H1 (cell line): Measurements from ENCODE around the gene TRIM56. TPM values are rescaled to one million over a fixed set of nuclear protein-coding genes. Genes with fewer than 3 reads are reported as not detected.
A peak's percentile ranks its signal among the peaks of the same experiment; 100 is the strongest.

Experiments used
- CTCF ChIA-PET: fragments of 300-600 bp; sonication (Branson Sonifier 250); formaldehyde crosslinking; loops from one replicate; lab custom pipeline; 2021; ENCODE audit not compliant: partially characterized antibody; lab: Charles Lee
- POLR2A ChIA-PET: fragments of 300-600 bp; sonication (Branson Sonifier 250); formaldehyde crosslinking; loops from one replicate; lab custom pipeline; 2021; ENCODE audit warnings: inconsistent platforms; ENCODE audit not compliant: partially characterized antibody; lab: Charles Lee
- DNase-seq, 2 experiments: peaks; one replicate each; pipeline versions ENCODE4 v3.0.0 to v3.0.0-alpha.2; 2010 to 2022; ENCODE audit warnings: low spot score in 2 of 2, low read depth in 1 of 2, mixed read lengths in 1 of 2
- FAIRE-seq: peaks from 2 replicates; lab custom pipeline; 2011; peaks lifted over from hg19 to GRCh38; lab: Jason Lieb, UNC
- H2AFZ ChIP-seq: 2 replicates; pipeline ENCODE4 v1.8.1; 2012; ENCODE audit warnings: low read length, inconsistent platforms
- H2AK5ac ChIP-seq: 2 replicates; pipeline ENCODE4 v1.6.1; 2013; ENCODE audit warnings: low read depth, low read length
- H2BK120ac ChIP-seq: replicated peaks from 2 replicates; pipeline ENCODE3; 2013; ENCODE audit warnings: low read depth, low read length, inconsistent platforms
- H2BK12ac ChIP-seq: 2 replicates; pipeline ENCODE4 v1.6.1; 2013; ENCODE audit warnings: low read depth, low read length
- H2BK15ac ChIP-seq: 2 replicates; pipeline ENCODE4 v1.6.1; 2013; ENCODE audit warnings: low read length
- H2BK20ac ChIP-seq: 2 replicates; pipeline ENCODE4 v1.6.1; 2013; ENCODE audit warnings: low read length
- H2BK5ac ChIP-seq: 2 replicates; pipeline ENCODE4 v1.6.1; 2013; ENCODE audit warnings: low read depth, low read length
- H3K14ac ChIP-seq: 2 replicates; pipeline ENCODE4 v1.6.1; 2013; ENCODE audit warnings: inconsistent platforms; ENCODE audit not compliant: insufficient read length
- H3K18ac ChIP-seq: 2 replicates; pipeline ENCODE4 v1.6.1; 2013; ENCODE audit warnings: low read length; ENCODE audit errors: extremely low read depth
- H3K23ac ChIP-seq: 2 replicates; pipeline ENCODE4 v1.6.1; 2013; ENCODE audit warnings: inconsistent platforms; ENCODE audit not compliant: insufficient read length
- H3K23me2 ChIP-seq: 2 replicates; pipeline ENCODE4 v1.6.1; 2013; ENCODE audit warnings: low read depth, low read length
- H3K27ac ChIP-seq: 2 replicates; pipeline ENCODE4 v1.6.1; 2011; ENCODE audit warnings: low read depth, low read length, inconsistent platforms
- H3K27me3 ChIP-seq, 4 experiments: replicated peaks in 1 of 4; 1 replicate in 1 of 4; 2 replicates in 3 of 4; pipeline versions ENCODE4 v1.6.1 to v1.8.1; 2011 to 2013; ENCODE audit warnings: low read length in 3 of 4, mild to moderate bottlenecking in 3 of 4, inconsistent platforms in 2 of 4, mixed read lengths in 2 of 4, moderate library complexity in 1 of 4; ENCODE audit not compliant: control insufficient read depth in 3 of 4, insufficient read depth in 3 of 4; ENCODE audit errors: extremely low read depth in 1 of 4
- H3K36me3 ChIP-seq, 4 experiments: 2 replicates each; pipeline versions ENCODE4 v1.6.1 to v1.8.1; 2011 to 2013; ENCODE audit warnings: mild to moderate bottlenecking in 4 of 4, low read length in 3 of 4, moderate library complexity in 2 of 4, control low read depth in 1 of 4, inconsistent platforms in 1 of 4; ENCODE audit not compliant: insufficient read depth in 4 of 4, control insufficient read depth in 2 of 4
- H3K4ac ChIP-seq: replicated peaks from 2 replicates; pipeline ENCODE3; 2013; ENCODE audit warnings: low read length, low read depth, mixed read lengths, inconsistent platforms; ENCODE audit not compliant: insufficient read length
- H3K4me1 ChIP-seq, 4 experiments: replicated peaks in 1 of 4; 1 replicate in 1 of 4; 2 replicates in 3 of 4; pipeline versions ENCODE4 v1.6.1 to v1.8.1; 2011 to 2013; ENCODE audit warnings: low read length in 3 of 4, inconsistent platforms in 2 of 4, mixed read lengths in 1 of 4; ENCODE audit not compliant: insufficient read depth in 4 of 4, control insufficient read depth in 3 of 4
- H3K4me2 ChIP-seq, 2 experiments: 2 replicates each; pipeline versions ENCODE4 v1.6.1 to v1.8.1; 2011 to 2013; ENCODE audit warnings: low read depth in 2 of 2, low read length in 2 of 2, control low read depth in 1 of 2, inconsistent platforms in 1 of 2, mild to moderate bottlenecking in 1 of 2; ENCODE audit not compliant: insufficient read depth in 1 of 2
- H3K4me3 ChIP-seq, 4 experiments: fragments of 200-600, 300-600 bp in 1 of 4; sonication (generic), shearing (Covaris generic), sonication (Bioruptor Twin) in 1 of 4; 2 replicates each; pipeline versions ENCODE4 v1.5.1 to v1.8.1; 2011 to 2016; ENCODE audit warnings: low read length in 4 of 4, low read depth in 3 of 4, control low read depth in 2 of 4, inconsistent platforms in 2 of 4, mild to moderate bottlenecking in 2 of 4, mixed read lengths in 1 of 4, moderate library complexity in 1 of 4; ENCODE audit not compliant: insufficient read depth in 2 of 4; ENCODE audit errors: extremely low read depth in 1 of 4
- H3K56ac ChIP-seq: replicated peaks from 2 replicates; pipeline ENCODE3; 2013; ENCODE audit warnings: low read depth, mild to moderate bottlenecking, mixed read lengths, low read length, inconsistent platforms; ENCODE audit not compliant: insufficient read length
- H3K79me1 ChIP-seq: 2 replicates; pipeline ENCODE4 v1.6.1; 2013; ENCODE audit warnings: low read depth, low read length, control low read depth
- H3K79me2 ChIP-seq, 2 experiments: 2 replicates each; pipeline versions ENCODE4 v1.6.1 to v1.8.1; 2012 to 2013; ENCODE audit warnings: low read length in 2 of 2, mild to moderate bottlenecking in 2 of 2, inconsistent platforms in 1 of 2; ENCODE audit not compliant: insufficient read depth in 2 of 2, control insufficient read depth in 1 of 2
- H3K9ac ChIP-seq, 4 experiments: replicated peaks in 1 of 4; 1 replicate in 1 of 4; 2 replicates in 3 of 4; pipeline versions ENCODE4 v1.6.1 to v1.8.1; 2011 to 2013; ENCODE audit warnings: low read depth in 3 of 4, low read length in 3 of 4, control low read depth in 2 of 4, mild to moderate bottlenecking in 2 of 4, moderate library complexity in 2 of 4, inconsistent platforms in 1 of 4; ENCODE audit errors: extremely low read depth in 1 of 4
- H3K9me3 ChIP-seq, 2 experiments: 2 replicates each; pipeline versions ENCODE4 v1.6.1 to v1.8.1; 2012 to 2013; ENCODE audit warnings: mild to moderate bottlenecking in 2 of 2, moderate library complexity in 2 of 2, control low read depth in 1 of 2, inconsistent platforms in 1 of 2, low read depth in 1 of 2, low read length in 1 of 2, mixed read lengths in 1 of 2; ENCODE audit not compliant: insufficient read depth in 2 of 2
- H4K20me1 ChIP-seq, 2 experiments: replicated peaks in 1 of 2; 2 replicates each; pipeline versions ENCODE3 to v1.8.1; 2011 to 2013; ENCODE audit warnings: inconsistent platforms in 2 of 2, low read length in 2 of 2, mild to moderate bottlenecking in 1 of 2; ENCODE audit not compliant: insufficient read depth in 2 of 2, control insufficient read depth in 1 of 2
- H4K5ac ChIP-seq: 2 replicates; pipeline ENCODE4 v1.6.1; 2013; ENCODE audit warnings: low read length, low read depth, mixed read lengths, inconsistent platforms; ENCODE audit not compliant: insufficient read length
- H4K8ac ChIP-seq: 2 replicates; pipeline ENCODE4 v1.8.0; 2013; ENCODE audit warnings: mild to moderate bottlenecking, moderate library complexity, low read length, inconsistent platforms; ENCODE audit not compliant: insufficient read depth; ENCODE audit errors: extremely low read depth
- H4K91ac ChIP-seq: replicated peaks from 2 replicates; pipeline ENCODE3; 2013; ENCODE audit warnings: low read length, mixed read lengths, inconsistent platforms; ENCODE audit not compliant: insufficient read length
- CBX5 ChIP-seq: fragments of 300-800, 300-1000 bp; sonication (generic); IDR thresholded peaks from 2 replicates; pipeline ENCODE4 v1.7.1; 2016; ENCODE audit warnings: antibody characterized with exemption, low read length, low read depth
- CTBP2 ChIP-seq: IDR thresholded peaks from 2 replicates; pipeline ENCODE4 v1.7.0; 2011; ENCODE audit warnings: borderline replicate concordance, mild to moderate bottlenecking, moderate library complexity, mixed read lengths, low read length; ENCODE audit not compliant: insufficient read depth, insufficient read length
- EGR1 ChIP-seq: IDR thresholded peaks from 2 replicates; pipeline ENCODE4 v1.6.1; 2011; ENCODE audit warnings: low read depth, low read length, borderline replicate concordance
- HDAC2 ChIP-seq, 2 experiments: fragments of 300-600 bp in 1 of 2; sonication (generic) in 1 of 2; IDR thresholded peaks; 2 replicates each; pipeline ENCODE4 v1.6.1; 2011 to 2012; ENCODE audit warnings: low read depth in 2 of 2, low read length in 2 of 2, mild to moderate bottlenecking in 2 of 2, moderate library complexity in 2 of 2, borderline replicate concordance in 1 of 2, inconsistent platforms in 1 of 2
- KDM5A ChIP-seq: fragments of 200-600 bp; IDR thresholded peaks from 2 replicates; pipeline ENCODE4 v1.7.1; 2012; ENCODE audit warnings: mild to moderate bottlenecking, low read length, inconsistent platforms, mixed read lengths
- NANOG ChIP-seq: IDR thresholded peaks from 2 replicates; pipeline ENCODE4 v1.6.1; 2011; ENCODE audit warnings: low read length, low read depth, mild to moderate bottlenecking, inconsistent platforms; ENCODE audit not compliant: insufficient read depth, poor library complexity, severe bottlenecking
- POU5F1 ChIP-seq: IDR thresholded peaks from 2 replicates; pipeline ENCODE4 v1.6.1; 2011; ENCODE audit warnings: low read depth, mild to moderate bottlenecking, low read length, moderate library complexity
- TBP ChIP-seq: IDR thresholded peaks from 2 replicates; pipeline ENCODE4 v1.6.1; 2011; ENCODE audit warnings: low read depth, low read length, improper control_type of control experiment
- TCF12 ChIP-seq: IDR thresholded peaks from 2 replicates; pipeline ENCODE4 v1.6.1; 2011; ENCODE audit warnings: low read depth, mild to moderate bottlenecking, low read length
- WGBS, 2 experiments: shearing (Covaris generic) in 1 of 2; methylation state at CpG; one replicate each; pipeline versions ENCODE4 v1.1.6 to v1.1.7; 2013 to 2015; ENCODE audit warnings: low lambda C conversion rate in 2 of 2, mixed read lengths in 2 of 2, inconsistent platforms in 1 of 2, low coverage in 1 of 2, missing lambda C conversion rate in 1 of 2; ENCODE audit not compliant: insufficient replicate concordance in 2 of 2, insufficient coverage in 1 of 2, insufficient read length in 1 of 2; ENCODE audit errors: extremely low coverage in 1 of 2, missing lambda C conversion rate in 1 of 2; 5-methylcytosine and 5-hydroxymethylcytosine counted together
- polyA plus RNA-seq, 7 experiments: library from polyadenylated mRNA; depleted of rRNA in 3 of 7; stranded (reverse) in 5 of 7; unstranded in 2 of 7; fragments of >200 nt in 5 of 7; fragments of 200-250 nt in 2 of 7; gene quantifications; 1 replicate in 5 of 7; 2 replicates in 1 of 7; 4 replicates in 1 of 7; pipeline versions ENCODE4 v1.2.1 to v1.2.3, GENCODE V29; 2011 to 2013; ENCODE audit warnings: missing spikeins in 2 of 7, mixed read lengths in 2 of 7
- total RNA-seq: library from RNA; stranded (reverse); fragmentation: NEBNext Ultra II Directional; extraction: Animal tissue kit (Norgen Biotek cat#: 25700); gene quantifications from 2 replicates; pipeline ENCODE4 v1.2.1, GENCODE V29; 2021

Gene TRIM56
- total and polyA plus RNA-seq, 2 of the 8 experiments (the other 6 are each of a cell fraction or from before 2014, with no cell fraction given), result 2.0 to 17.5 TPM

DNA sequence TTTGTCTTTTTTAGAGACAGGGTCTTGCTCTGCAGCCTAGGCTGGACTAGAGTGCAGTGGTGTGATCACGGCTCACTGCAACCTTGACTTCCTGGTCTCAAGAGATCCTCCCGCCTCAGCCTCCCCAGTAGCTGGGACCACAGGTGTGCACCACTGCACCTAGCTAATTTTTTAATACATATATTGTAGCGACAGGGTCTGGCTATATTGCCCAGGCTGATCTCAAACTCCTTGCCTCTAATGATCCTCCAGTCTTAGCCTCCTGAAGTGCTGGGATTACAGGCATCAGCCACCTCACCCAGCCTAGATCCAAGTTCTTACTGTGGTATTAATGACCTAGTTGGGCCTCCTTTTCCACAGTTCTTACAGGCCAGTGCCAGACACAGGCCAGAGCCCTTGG, 29.9 kb downstream of the TRIM56 start:
- no peak overlapping the region for H3K4me3 ChIP-seq
- no peak overlapping the region for H4K91ac ChIP-seq
- no peak overlapping the region for H4K5ac ChIP-seq
- H3K4me1 ChIP-seq, result peaks cover 0 to 6% (median 4%) of the 10 kb centered on the region in 4 experiments; a peak in 3 of 7 replicates
- H2BK120ac ChIP-seq, result no peak overlapping the region
- no peaks in the 10 kb centered on the region for H3K27me3 ChIP-seq
- H3K56ac ChIP-seq, result no peak overlapping the region
- H2BK5ac ChIP-seq, result no peak overlapping the region
- ChIA-PET POLR2A (interaction anchor here (1.1 kb wide), 2 partner anchors 16 to 20 kb away, joined by 3 read pairs; no protein-coding TSS in a partner anchor), CTCF (interaction anchor here (0.9 to 2.4 kb wide), 3 partner anchors 13 to 29 kb away, joined by 3 to 7 read pairs (median 3); no protein-coding TSS in a partner anchor)
- no peak overlapping the region for H3K27ac ChIP-seq
- no peaks in the 10 kb centered on the region for H3K36me3 ChIP-seq
- DNase-seq (no peak), FAIRE-seq (no peak)
- no peaks in the 10 kb centered on the region for H4K20me1 ChIP-seq
- no peak overlapping the region for H3K4me2 ChIP-seq
- H3K18ac ChIP-seq, result no peak overlapping the region
- H2BK15ac ChIP-seq, result no peak overlapping the region
- H3K4ac ChIP-seq, result no peak overlapping the region
- no peak overlapping the region for H2AFZ ChIP-seq
- H2AK5ac ChIP-seq, result no peak overlapping the region
- H3K9me3 ChIP-seq, result no peaks in the 10 kb centered on the region
- no peaks in the 10 kb centered on the region for H3K79me2 ChIP-seq
- H3K14ac ChIP-seq, result no peak overlapping the region
- H2BK20ac ChIP-seq, result no peak overlapping the region
- H3K23me2 ChIP-seq, result no peaks in the 10 kb centered on the region
- H3K79me1 ChIP-seq, result no peaks in the 10 kb centered on the region
- TF ChIP-seq HDAC2 (IDR thresholded peaks at IDR 0.05; ENCODE audit: borderline replicate concordance in 1 of 2, low read depth in 2 of 2, low read length in 2 of 2) (no peak), TBP (no peak), CTBP2 (no peak), POU5F1 (no peak), CBX5 (no peak), KDM5A (no peak), EGR1 (no peak), TCF12 (no peak), NANOG (no peak)
- no peak overlapping the region for H3K23ac ChIP-seq
- no peak overlapping the region for H3K9ac ChIP-seq
- peak overlapping the region; percentile 39; the same call in 1 of the 2 replicates for H2BK12ac ChIP-seq
- H4K8ac ChIP-seq, result 0 out of 2 replicates have a peak overlapping the region, but pooled peaks have one; percentile 51
- WGBS, 2 experiments, result 78% methylated on average over 3 of the region's 3 CpGs; no CpG with 5 or more reads in 1 of the 2 experiments
